Neuronal stem cell (in vitro differentiated cells): ENCODE results near the gene CCDC171.

Experiments used
- DNase-seq: peaks from one replicate; pipeline ENCODE4 v3.0.0-alpha.2; 2013; ENCODE audit warnings: low spot score
- H2AFZ ChIP-seq: one replicate; pipeline ENCODE4 v1.6.1; 2013; ENCODE audit warnings: mild to moderate bottlenecking, low read length, inconsistent platforms
- H2AK5ac ChIP-seq: 2 replicates; pipeline ENCODE4 v1.6.1; 2013; ENCODE audit warnings: low read depth, mild to moderate bottlenecking, inconsistent platforms, low read length, moderate library complexity, mixed read lengths
- H2BK120ac ChIP-seq: 2 replicates; pipeline ENCODE4 v1.6.1; 2013; ENCODE audit warnings: low read depth, mild to moderate bottlenecking, inconsistent platforms, low read length, moderate library complexity, mixed read lengths
- H2BK12ac ChIP-seq: one replicate; pipeline ENCODE4 v1.6.1; 2013; ENCODE audit warnings: low read length, inconsistent platforms
- H2BK15ac ChIP-seq: 2 replicates; pipeline ENCODE4 v1.6.1; 2013; ENCODE audit warnings: mild to moderate bottlenecking, low read length, inconsistent platforms, mixed read lengths
- H2BK5ac ChIP-seq: one replicate; pipeline ENCODE4 v1.6.1; 2013; ENCODE audit warnings: inconsistent platforms, mild to moderate bottlenecking, low read length, moderate library complexity
- H3K14ac ChIP-seq: one replicate; pipeline ENCODE4 v1.6.1; 2013; ENCODE audit warnings: low read length, inconsistent platforms
- H3K18ac ChIP-seq: 2 replicates; pipeline ENCODE4 v1.6.1; 2013; ENCODE audit warnings: low read length, inconsistent platforms
- H3K23ac ChIP-seq: 2 replicates; pipeline ENCODE4 v1.6.1; 2013; ENCODE audit warnings: low read depth, mild to moderate bottlenecking, mixed read lengths, low read length, inconsistent platforms; ENCODE audit not compliant: poor library complexity
- H3K27ac ChIP-seq: replicated peaks from 3 replicates; pipeline ENCODE4 v1.5.1; 2013; ENCODE audit warnings: low read length, inconsistent platforms
- H3K27me3 ChIP-seq, 3 experiments: 2 replicates each; pipeline ENCODE4 v1.6.1; 2013; ENCODE audit warnings: low read length in 3 of 3, mild to moderate bottlenecking in 2 of 3, inconsistent platforms in 1 of 3, low read depth in 1 of 3, mixed read lengths in 1 of 3, moderate library complexity in 1 of 3; ENCODE audit not compliant: control insufficient read depth in 3 of 3, insufficient read depth in 3 of 3
- H3K36me3 ChIP-seq, 2 donors: replicated peaks in 1 of 2; 2 replicates each; pipeline ENCODE4 v1.6.1; 2013; ENCODE audit warnings: low read length in 2 of 2; ENCODE audit not compliant: control insufficient read depth in 2 of 2, insufficient read depth in 2 of 2
- H3K4ac ChIP-seq: 2 replicates; pipeline ENCODE4 v1.6.1; 2013; ENCODE audit warnings: inconsistent platforms, mild to moderate bottlenecking, low read length, moderate library complexity
- H3K4me1 ChIP-seq, 2 donors: 1 replicate in 1 of 2; 2 replicates in 1 of 2; pipeline ENCODE4 v1.6.1; 2013; ENCODE audit warnings: low read length in 2 of 2, low read depth in 1 of 2; ENCODE audit not compliant: control insufficient read depth in 2 of 2, insufficient read depth in 1 of 2
- H3K4me2 ChIP-seq: one replicate; pipeline ENCODE4 v1.6.1; 2013; ENCODE audit warnings: mild to moderate bottlenecking, low read length, inconsistent platforms; ENCODE audit not compliant: insufficient read depth, poor library complexity, severe bottlenecking
- H3K4me3 ChIP-seq, 2 donors: 2 replicates each; pipeline ENCODE4 v1.5.1; 2013; ENCODE audit warnings: low read length in 2 of 2, mild to moderate bottlenecking in 2 of 2, inconsistent platforms in 1 of 2, moderate library complexity in 1 of 2
- H3K79me1 ChIP-seq: one replicate; pipeline ENCODE4 v1.6.1; 2013; ENCODE audit warnings: low read depth, mild to moderate bottlenecking, inconsistent platforms, low read length, moderate library complexity
- H3K9ac ChIP-seq: one replicate; pipeline ENCODE4 v1.6.1; 2013; ENCODE audit warnings: mild to moderate bottlenecking, low read depth, low read length, inconsistent platforms; ENCODE audit not compliant: poor library complexity
- H3K9me3 ChIP-seq, 2 donors: replicated peaks in 1 of 2; 2 replicates each; pipeline versions ENCODE3 to v1.6.1; 2013; ENCODE audit warnings: low read length in 2 of 2, mild to moderate bottlenecking in 2 of 2, inconsistent platforms in 1 of 2, low read depth in 1 of 2, mixed read lengths in 1 of 2, moderate library complexity in 1 of 2; ENCODE audit not compliant: control insufficient read depth in 2 of 2, insufficient read depth in 1 of 2
- H4K8ac ChIP-seq: one replicate; pipeline ENCODE4 v1.6.1; 2013; ENCODE audit warnings: low read depth, mild to moderate bottlenecking, inconsistent platforms, low read length, moderate library complexity
- H4K91ac ChIP-seq: one replicate; pipeline ENCODE4 v1.6.1; 2013; ENCODE audit warnings: low read length, low read depth, mild to moderate bottlenecking, inconsistent platforms; ENCODE audit not compliant: poor library complexity
- WGBS, 2 donors: extraction: QIAGEN DNeasy Blood & Tissue Kit; methylation state at CpG; one replicate each; pipeline ENCODE4 v1.1.7; 2013; ENCODE audit warnings: missing lambda C conversion rate in 2 of 2, mixed read lengths in 1 of 2; ENCODE audit not compliant: insufficient read length in 2 of 2, insufficient replicate concordance in 1 of 2; ENCODE audit errors: extremely low coverage in 2 of 2; 5-methylcytosine and 5-hydroxymethylcytosine counted together

CCDC171 gene

DNA sequence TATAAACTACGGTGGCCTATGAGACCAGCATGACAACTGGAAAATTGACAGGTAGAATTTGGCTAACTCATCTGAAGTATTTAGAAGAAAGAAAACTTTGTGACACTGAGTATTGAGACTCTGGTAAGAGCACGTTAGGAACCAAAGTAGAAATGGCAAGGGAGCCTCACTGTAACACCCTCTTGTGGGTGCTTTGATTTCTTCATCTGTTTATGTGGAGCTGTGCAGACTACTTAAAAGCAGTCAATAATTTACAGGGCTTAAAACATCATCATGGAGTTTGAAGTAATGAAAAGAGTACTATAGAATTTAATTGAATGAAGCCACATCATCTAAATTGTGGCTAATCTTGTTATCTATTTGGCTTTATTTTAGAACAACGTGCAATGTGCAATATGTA, 414.2 kb downstream of the CCDC171 start:
- Histone ChIP-seq H2AK5ac (no peak overlapping the region), H4K91ac (no peak overlapping the region), H3K4me2 (no peak overlapping the region), H3K23ac (no peak overlapping the region), H3K9ac (no peak overlapping the region), H3K9me3 (no peaks in the 10 kb centered on the region), H2AFZ (no peak overlapping the region), H2BK5ac (no peak overlapping the region), H2BK12ac (no peak overlapping the region), H3K27me3 (no peaks in the 10 kb centered on the region), H2BK120ac (no peak overlapping the region), H3K14ac (no peak overlapping the region), H3K4me1 (peaks cover 0 to under 1% of the 10 kb centered on the region in 2 donors), H3K79me1 (no peaks in the 10 kb centered on the region), H3K4ac (no peak overlapping the region), H3K4me3 (no peak overlapping the region), H4K8ac (no peak overlapping the region), H3K36me3 (no peaks in the 10 kb centered on the region), H3K27ac (no peak overlapping the region), H2BK15ac (no peak overlapping the region), H3K18ac (no peak overlapping the region)
- no peak for DNase-seq
- WGBS, 2 donors: no CpG with 5 or more reads among the region's 3 CpGs

DNA sequence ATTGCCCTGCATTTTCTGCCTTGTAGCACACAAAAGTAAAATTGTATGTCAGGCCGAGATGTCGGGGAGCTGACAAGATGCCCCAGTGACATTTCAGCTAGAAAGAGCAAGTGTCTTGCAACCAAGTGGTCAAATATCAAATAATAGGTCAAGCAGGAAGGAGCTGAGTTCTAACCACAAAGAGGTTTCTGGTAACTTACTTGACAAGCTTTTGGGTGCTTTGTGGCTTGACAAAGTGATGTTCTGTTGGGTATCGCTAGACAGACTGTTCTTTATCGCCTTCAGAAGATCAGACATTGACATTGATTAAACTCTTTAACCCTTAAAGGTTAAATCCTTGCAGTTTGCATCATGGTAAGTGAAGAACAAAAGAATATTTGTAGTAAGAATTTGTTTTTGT, 419.9 kb downstream of the CCDC171 start:
- H3K27ac ChIP-seq: no peak overlapping the region
- H3K4ac ChIP-seq: no peak overlapping the region
- H4K91ac ChIP-seq: no peak overlapping the region
- no peak overlapping the region for H2BK15ac ChIP-seq
- H2AK5ac ChIP-seq: no peak overlapping the region
- no peaks in the 10 kb centered on the region for H3K79me1 ChIP-seq
- H3K4me2 ChIP-seq: no peak overlapping the region
- H3K9me3 ChIP-seq: no peaks in the 10 kb centered on the region
- H3K36me3 ChIP-seq: no peaks in the 10 kb centered on the region
- no peak overlapping the region for H3K23ac ChIP-seq
- DNase-seq: no peak
- H3K9ac ChIP-seq: no peak overlapping the region
- H3K4me1 ChIP-seq: peaks cover 0 to 6% of the 10 kb centered on the region in 2 donors
- H2BK12ac ChIP-seq: no peak overlapping the region
- no CpG with 5 or more reads among the region's 4 CpGs for WGBS, 2 donors
- no peak overlapping the region for H2AFZ ChIP-seq
- H2BK5ac ChIP-seq: no peak overlapping the region
- no peak overlapping the region for H3K18ac ChIP-seq
- H4K8ac ChIP-seq: no peak overlapping the region
- no peaks in the 10 kb centered on the region for H3K27me3 ChIP-seq
- H3K14ac ChIP-seq: no peak overlapping the region
- H3K4me3 ChIP-seq: no peak overlapping the region
- no peak overlapping the region for H2BK120ac ChIP-seq

DNA sequence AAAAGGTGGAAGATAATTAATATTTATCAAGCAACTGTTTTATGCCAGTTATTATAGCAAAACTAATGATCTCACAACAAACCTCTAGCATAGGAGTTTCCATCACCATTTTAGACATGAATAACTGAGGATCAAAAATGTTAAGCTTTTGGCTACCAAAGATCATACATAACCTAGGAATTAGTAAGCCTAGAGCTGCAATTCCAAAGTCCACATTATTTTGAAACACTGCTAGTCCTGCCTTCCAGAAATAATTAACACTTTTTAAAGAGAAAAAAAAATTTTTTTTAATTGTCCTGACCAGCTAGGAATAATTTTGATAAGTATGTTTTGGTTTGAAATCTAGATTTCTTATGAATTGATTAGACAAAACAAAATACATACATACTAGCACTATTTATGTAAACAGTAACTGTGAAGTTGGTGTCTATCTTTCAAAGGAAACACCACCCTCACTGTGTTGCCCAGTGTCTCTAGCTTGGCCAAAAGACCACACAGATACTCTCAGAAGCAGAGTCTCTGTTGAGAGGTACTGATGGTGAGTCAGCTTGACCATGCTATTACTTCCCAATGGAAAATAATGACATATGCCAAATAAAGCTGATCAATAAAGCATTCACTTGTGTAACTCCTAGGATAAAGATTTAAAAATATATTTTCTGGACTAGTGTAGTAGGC, 422.4 kb downstream of the CCDC171 start:
- Histone ChIP-seq H3K36me3 (no peaks in the 10 kb centered on the region), H3K18ac (no peak overlapping the region), H3K4me3 (no peak overlapping the region), H2BK15ac (no peak overlapping the region), H3K27me3 (no peaks in the 10 kb centered on the region), H2BK120ac (no peak overlapping the region), H3K9me3 (no peaks in the 10 kb centered on the region), H3K4ac (no peak overlapping the region), H3K14ac (no peak overlapping the region), H3K79me1 (no peaks in the 10 kb centered on the region), H3K27ac (no peak overlapping the region), H2AK5ac (no peak overlapping the region), H4K91ac (no peak overlapping the region), H3K23ac (no peak overlapping the region), H3K4me2 (no peak overlapping the region), H3K9ac (no peak overlapping the region), H2AFZ (no peak overlapping the region), H4K8ac (no peak overlapping the region), H2BK12ac (no peak overlapping the region), H2BK5ac (no peak overlapping the region), H3K4me1 (peaks cover 0 to 6% of the 10 kb centered on the region in 2 donors)
- DNase-seq: no peak

DNA sequence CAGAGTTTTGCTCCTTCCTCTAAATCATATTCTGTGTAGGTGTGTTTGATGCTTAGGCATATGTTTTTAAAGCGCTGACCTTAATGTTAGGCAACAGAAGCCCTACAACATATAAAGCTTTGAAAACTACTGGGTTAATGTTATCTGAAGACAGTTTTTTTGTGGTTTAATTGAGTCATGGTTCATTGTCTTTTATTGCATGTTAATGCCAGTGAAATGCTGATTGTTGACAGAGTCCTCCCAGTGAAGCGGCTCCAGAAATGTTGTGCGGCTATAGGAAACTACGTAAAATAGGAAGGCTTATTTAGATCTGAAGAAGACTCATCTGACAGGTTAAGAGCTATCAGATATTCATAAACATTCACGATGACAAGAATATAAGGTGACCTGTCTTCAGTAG, 424.6 kb downstream of the CCDC171 start:
- Histone ChIP-seq H3K4me3 (no peak overlapping the region), H2BK15ac (no peak overlapping the region), H3K14ac (no peak overlapping the region), H2BK12ac (no peak overlapping the region), H4K91ac (no peak overlapping the region), H3K79me1 (no peaks in the 10 kb centered on the region), H4K8ac (no peak overlapping the region), H3K4ac (no peak overlapping the region), H3K36me3 (no peaks in the 10 kb centered on the region), H3K9me3 (no peaks in the 10 kb centered on the region), H2BK5ac (no peak overlapping the region), H3K9ac (no peak overlapping the region), H3K4me1 (peaks cover 0 to 2% of the 10 kb centered on the region in 2 donors), H2BK120ac (no peak overlapping the region), H2AFZ (no peak overlapping the region), H3K27ac (no peak overlapping the region), H3K4me2 (no peak overlapping the region), H3K18ac (no peak overlapping the region), H3K27me3 (no peaks in the 10 kb centered on the region), H2AK5ac (no peak overlapping the region), H3K23ac (no peak overlapping the region)
- no peak for DNase-seq
- WGBS, 2 donors: no CpG with 5 or more reads among the region's 5 CpGs
